ENCODE measurements around the gene REPIN1. TPM values are rescaled to one million over a fixed set of nuclear protein-coding genes. Genes with fewer than 3 reads are reported as not detected.

REPIN1 gene
- total and polyA plus RNA-seq, 7 experiments from 2014 or later: 46.7 to 103 (median 78.4) TPM

Other genes starting within 250 kb of the REPIN1 start
- gene LRRC61, start 45.5 kb upstream of the REPIN1 start, total RNA-seq: 10 to 100 TPM in 3 of 5 experiments, 1 to 10 TPM in 2; 8.3 to 30.0 (median 11.5) TPM
- gene LRRC61, start 45.5 kb upstream of the REPIN1 start, polyA plus RNA-seq: 10 to 100 TPM; 18.2 to 21.6 TPM
- 10 to 100 TPM in 3 of 5 experiments, 1 to 10 TPM in 2; 7.0 to 13.2 (median 10.6) TPM for gene ACTR3C, start 45.3 kb upstream of the REPIN1 start, total RNA-seq
- 1 to 10 TPM; 4.8 to 6.2 TPM for gene ACTR3C, start 45.3 kb upstream of the REPIN1 start, polyA plus RNA-seq
- under 1 TPM in 1 of 5 experiments, not detected in 4; 0.38 TPM for gene RARRES2, start 27.2 kb upstream of the REPIN1 start, total RNA-seq
- gene RARRES2, start 27.2 kb upstream of the REPIN1 start, polyA plus RNA-seq: not detected
- 1 to 10 TPM; 1.1 to 5.7 (median 4.3) TPM for gene ZNF775, start 10.5 kb downstream of the REPIN1 start, total RNA-seq
- gene ZNF775, start 10.5 kb downstream of the REPIN1 start, polyA plus RNA-seq: 1 to 10 TPM; 3.3 to 7.4 TPM
- 10 to 100 TPM; 13.8 to 69.7 (median 52.5) TPM for gene GIMAP8, start 81.8 kb downstream of the REPIN1 start, total RNA-seq
- gene GIMAP8, start 81.8 kb downstream of the REPIN1 start, polyA plus RNA-seq: 10 to 100 TPM; 26.0 to 56.5 TPM
- gene GIMAP7, start 146.1 kb downstream of the REPIN1 start, total RNA-seq: 100 to 1,000 TPM in 3 of 5 experiments, 10 to 100 TPM in 2; 66.3 to 555 (median 321) TPM
- gene GIMAP7, start 146.1 kb downstream of the REPIN1 start, polyA plus RNA-seq: 1,000 to 10,000 TPM in 1 of 2 donors, 100 to 1,000 TPM in 1; 772 to 1,293 TPM
- gene GIMAP4, start 198.6 kb downstream of the REPIN1 start, total RNA-seq: 100 to 1,000 TPM in 4 of 5 experiments, 10 to 100 TPM in 1; 74.9 to 413 (median 406) TPM
- 100 to 1,000 TPM; 405 to 762 TPM for gene GIMAP4, start 198.6 kb downstream of the REPIN1 start, polyA plus RNA-seq